GM15510 (cell line): Measurements from ENCODE around the gene CEP170B.

Source experiments
- POLR2A ChIP-seq: IDR thresholded peaks from 3 replicates; pipeline ENCODE4 v1.6.1; 2011; ENCODE audit warnings: borderline replicate concordance; ENCODE audit not compliant: insufficient read length; ENCODE audit errors: extremely low read depth

CEP170B gene

GRCh38 chr14:104935026-104935650 lies 70.1 kb downstream of the CEP170B start:
- no peak for TF ChIP-seq POLR2A

GRCh38 chr14:104935955-104936354 lies 70.9 kb downstream of the CEP170B start:
- no peak for TF ChIP-seq POLR2A

DNA sequence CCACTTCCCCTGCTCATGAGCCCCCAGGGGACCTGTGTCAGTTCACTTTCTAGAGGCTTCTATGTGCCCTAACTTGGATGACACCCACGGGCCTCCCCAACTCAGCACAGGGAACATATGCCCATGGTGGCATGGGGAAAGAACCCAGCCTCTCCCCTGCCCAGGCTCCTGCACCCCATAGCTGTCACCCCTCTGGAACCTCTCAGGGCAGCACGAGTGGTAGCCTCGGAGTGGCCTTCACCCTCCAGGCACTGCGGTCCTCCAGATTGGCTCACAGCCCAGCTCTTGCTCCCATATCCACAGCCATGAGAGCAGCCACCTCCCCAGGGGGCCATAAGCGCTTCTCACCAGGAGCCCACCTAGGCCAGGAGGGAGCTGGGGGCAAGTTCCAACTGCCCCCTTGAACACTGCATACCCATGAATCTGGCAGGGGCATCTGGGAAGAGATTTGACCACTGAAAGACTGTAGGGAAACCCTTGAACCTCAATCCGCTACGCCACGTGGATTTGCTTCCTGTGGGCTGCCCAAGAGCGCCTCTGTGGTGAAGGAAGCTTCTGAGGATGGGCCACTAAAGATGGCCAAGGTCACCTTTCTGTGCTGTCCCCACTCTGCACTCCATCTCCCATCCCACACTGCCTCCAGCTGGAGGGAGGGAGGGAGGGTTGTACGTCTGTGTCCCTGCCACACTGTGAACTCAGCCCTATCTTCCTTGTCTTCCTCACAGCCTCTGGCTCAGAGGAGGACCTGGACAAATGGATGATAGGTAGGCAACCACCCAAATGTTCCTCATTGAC lies 71.5 kb downstream of the CEP170B start:
- no peak for TF ChIP-seq POLR2A

- TF ChIP-seq POLR2A = no peak
Observed at GRCh38 chr14:104937161-104937560, 72.1 kb downstream of the CEP170B start.

- TF ChIP-seq POLR2A = no peak
Observed at GRCh38 chr14:104937694-104938365, 72.8 kb downstream of the CEP170B start.

DNA sequence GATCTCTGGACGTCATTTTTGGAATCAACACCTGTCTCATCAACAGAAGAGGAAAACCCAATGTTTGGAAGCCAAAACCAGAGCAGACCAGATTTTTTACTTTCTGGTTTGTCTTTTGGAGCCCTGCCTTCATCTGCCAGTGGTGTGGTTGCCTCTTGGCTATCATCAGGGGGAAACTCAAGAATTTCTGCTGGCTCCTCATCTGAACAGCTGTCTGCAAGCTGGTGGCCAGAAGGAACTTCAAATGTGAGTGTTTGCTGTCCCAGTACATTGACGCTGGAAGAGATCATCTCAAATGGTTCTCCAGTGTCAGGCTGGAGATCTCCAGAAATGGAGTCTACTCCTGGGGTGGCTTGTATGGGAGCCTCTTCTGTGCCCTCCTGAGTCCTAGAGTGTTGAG lies 73.4 kb downstream of the CEP170B start:
- no peak for TF ChIP-seq POLR2A

- TF ChIP-seq POLR2A = no peak
Observed at GRCh38 chr14:104938960-104939359, 73.9 kb downstream of the CEP170B start.

- no peak for TF ChIP-seq POLR2A
Observed at GRCh38 chr14:104939666-104940410, 74.8 kb downstream of the CEP170B start.

- TF ChIP-seq POLR2A = no peak
Observed at GRCh38 chr14:104940526-104941150, 75.6 kb downstream of the CEP170B start.

GRCh38 chr14:104941508-104942365 lies 76.7 kb downstream of the CEP170B start:
- no peak for TF ChIP-seq POLR2A

DNA sequence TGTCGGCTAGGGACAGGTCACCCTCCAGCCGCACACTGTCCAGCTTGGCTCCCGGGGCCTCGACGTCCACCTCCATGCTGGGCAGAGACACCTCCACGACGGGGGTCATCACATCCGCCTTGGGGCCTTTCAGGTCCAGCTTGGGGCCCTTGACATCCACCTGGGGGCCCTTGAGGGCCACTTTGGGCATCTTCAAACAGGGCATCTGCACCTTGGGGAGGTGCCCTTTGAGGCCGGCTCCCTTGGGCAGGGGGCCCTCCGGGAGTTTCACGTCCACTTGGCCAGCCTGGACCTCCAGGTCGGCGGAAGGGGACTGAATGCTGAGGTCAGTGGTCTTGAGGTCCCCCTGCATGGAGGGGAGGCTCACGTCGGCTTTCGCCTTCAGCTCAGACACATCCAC lies 77.5 kb downstream of the CEP170B start:
- TF ChIP-seq POLR2A = no peak
